ENCODE measurements around the gene AOC2.
"Not testable (repeated sequence)": the region's sequence is repeated elsewhere in the genome, so short reads cannot be mapped to it uniquely, and the experiment has no call there.

Gene AOC2

GRCh38 chr17:42853968-42854790 is 9.8 kb downstream of the AOC2 start:
- no peak for DNase-seq

GRCh38 chr17:42855048-42855596 is 10.7 kb downstream of the AOC2 start:
- no peak for DNase-seq

GRCh38 chr17:42856093-42856492 is 11.7 kb downstream of the AOC2 start:
- not testable (repeated sequence) for DNase-seq

GRCh38 chr17:42856516-42856915 is 12.1 kb downstream of the AOC2 start:
- DNase-seq, result not testable (repeated sequence)

GRCh38 chr17:42857389-42857788 is 13.0 kb downstream of the AOC2 start:
- DNase-seq, result no peak

- DNase-seq, result no peak
These were observed 21.3 kb downstream of the AOC2 start for GRCh38 chr17:42865638-42866094.

- DNase-seq, result no peak
These were observed 21.8 kb downstream of the AOC2 start for GRCh38 chr17:42866216-42866615.

- DNase-seq, result no peak
These were observed 22.5 kb downstream of the AOC2 start for GRCh38 chr17:42866631-42867575.

GRCh38 chr17:42867694-42868261 is 23.4 kb downstream of the AOC2 start:
- not testable (repeated sequence) for DNase-seq

- no peak for DNase-seq
These were observed 24.0 kb downstream of the AOC2 start for GRCh38 chr17:42868338-42868737.

- no peak for DNase-seq
These were observed 27.3 kb downstream of the AOC2 start for GRCh38 chr17:42871647-42872046.

- no peak for DNase-seq
These were observed 28.0 kb downstream of the AOC2 start for GRCh38 chr17:42872251-42872965.

GRCh38 chr17:42873315-42873714 is 28.9 kb downstream of the AOC2 start:
- no peak for DNase-seq

GRCh38 chr17:42873932-42874695 is 29.7 kb downstream of the AOC2 start:
- DNase-seq, result not testable (repeated sequence)

- DNase-seq, result no peak
These were observed 32.7 kb downstream of the AOC2 start for GRCh38 chr17:42877037-42877436.

- DNase-seq, result no peak
These were observed 33.9 kb downstream of the AOC2 start for GRCh38 chr17:42878123-42878880.

GRCh38 chr17:42878924-42879595 is 34.7 kb downstream of the AOC2 start:
- DNase-seq, result no peak

GRCh38 chr17:42879596-42879985 is 35.2 kb downstream of the AOC2 start:
- DNase-seq, result no peak

GRCh38 chr17:42880776-42881310 is 36.5 kb downstream of the AOC2 start:
- no peak for DNase-seq

GRCh38 chr17:42881706-42882105 is 37.3 kb downstream of the AOC2 start:
- DNase-seq, result not testable (repeated sequence)

All from hematopoietic multipotent progenitor cell treated with erythropoietin and hydrocortisone succinate and interleukin-3 and kit ligand, for 6 days (in vitro differentiated cells).